GM19397 (cell line): ENCODE measurements around the gene SREBF2.

ENCODE experiments used
- ATAC-seq: cut with Tn5 transposase; IDR thresholded peaks from one replicate; pipeline ENCODE4 v1.9.1; 2021; ENCODE audit warnings: mild to moderate bottlenecking, moderate library complexity; ENCODE audit not compliant: unreplicated experiment

The SREBF2 gene

GRCh38 chr22:41906822-41907221, 73.9 kb downstream of the SREBF2 start:
- no peak for ATAC-seq

DNA sequence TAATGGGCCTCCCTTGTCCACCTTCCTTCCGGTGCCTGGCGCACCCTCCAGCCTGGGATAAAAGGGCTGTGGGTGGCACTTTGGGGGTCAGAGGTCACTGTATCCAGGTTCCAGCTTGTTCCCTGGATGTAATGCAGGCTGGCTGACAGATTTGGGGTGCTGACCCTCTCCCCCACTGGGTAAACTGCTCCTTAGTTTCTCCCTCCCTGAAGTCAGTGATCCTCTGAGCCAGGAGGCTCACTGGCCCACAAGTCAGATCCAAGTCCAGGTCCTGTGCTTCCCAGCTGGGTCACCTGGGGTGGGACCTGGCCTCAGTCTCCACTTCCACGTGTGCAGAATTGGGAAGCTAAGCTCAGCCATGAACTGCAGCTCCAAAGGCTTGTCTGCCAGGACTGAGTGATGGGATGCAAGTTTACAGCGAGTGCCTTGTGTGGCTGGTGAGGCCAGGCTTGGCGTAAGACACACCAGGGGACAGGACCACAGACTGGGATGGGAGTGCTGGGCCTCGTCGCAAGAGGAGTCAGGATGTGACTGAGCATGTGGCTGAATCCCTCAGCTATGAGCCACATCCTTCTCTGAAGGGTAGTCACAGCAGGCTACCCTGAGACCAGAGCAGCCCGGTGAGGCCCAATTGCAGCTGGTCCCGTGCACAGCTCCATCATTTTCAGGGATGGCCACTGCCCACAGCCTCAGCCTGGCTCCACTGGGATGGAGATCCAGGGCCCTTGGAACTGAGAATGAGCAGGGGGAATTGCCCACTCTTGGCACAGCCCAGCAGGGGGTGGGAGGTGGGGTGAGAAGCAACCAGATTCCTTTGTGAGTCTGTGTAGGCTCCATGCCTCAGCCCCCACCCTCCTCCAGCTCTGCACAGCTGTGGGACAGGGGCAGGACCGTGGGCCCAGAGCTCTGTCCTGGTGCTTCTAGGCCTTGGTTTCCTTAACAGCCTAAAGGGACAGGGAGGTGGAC, 74.8 kb downstream of the SREBF2 start:
- ATAC-seq: no peak

DNA sequence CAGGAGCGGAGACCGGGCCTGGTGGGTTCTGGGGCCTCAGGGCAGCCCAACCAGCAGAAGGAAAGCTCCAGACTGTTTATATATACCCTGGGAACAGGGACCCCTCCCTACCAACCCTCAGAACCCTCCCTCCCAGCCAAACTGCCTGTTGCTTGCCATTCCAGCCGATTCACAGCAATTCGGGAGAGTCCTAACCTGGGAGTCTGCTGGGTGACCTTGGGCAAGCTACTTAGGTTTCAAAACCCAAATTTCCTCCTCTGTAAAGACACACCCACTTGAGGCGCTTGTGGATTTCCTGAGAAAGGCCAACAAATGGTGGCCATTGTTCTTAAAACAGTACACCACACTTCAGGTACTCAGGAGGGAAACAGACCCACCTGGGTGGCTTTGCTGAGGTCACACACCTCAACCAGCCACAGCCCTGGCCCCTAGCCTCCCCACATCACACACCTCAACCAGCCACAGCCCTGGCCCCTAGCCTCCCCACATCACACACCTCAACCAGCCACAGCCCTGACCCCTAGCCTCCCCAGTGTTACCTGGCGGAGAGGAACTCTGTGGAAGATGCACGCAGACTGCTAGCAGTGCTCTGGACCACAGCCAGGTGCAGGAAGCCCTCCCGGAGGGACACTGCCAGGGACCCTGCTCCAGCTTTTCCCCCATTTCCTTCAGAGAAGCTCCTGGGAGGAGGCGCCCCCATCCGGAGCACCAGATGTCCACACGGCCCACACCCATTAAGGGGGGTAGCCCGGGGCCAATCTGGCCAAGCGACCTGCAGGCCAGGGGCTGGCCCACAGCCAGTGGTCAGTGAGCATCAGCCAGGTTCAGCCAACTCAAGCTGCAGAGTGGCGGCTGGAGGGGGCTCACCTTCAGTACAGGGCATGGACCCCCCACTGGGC, 75.8 kb downstream of the SREBF2 start:
- no peak for ATAC-seq

DNA sequence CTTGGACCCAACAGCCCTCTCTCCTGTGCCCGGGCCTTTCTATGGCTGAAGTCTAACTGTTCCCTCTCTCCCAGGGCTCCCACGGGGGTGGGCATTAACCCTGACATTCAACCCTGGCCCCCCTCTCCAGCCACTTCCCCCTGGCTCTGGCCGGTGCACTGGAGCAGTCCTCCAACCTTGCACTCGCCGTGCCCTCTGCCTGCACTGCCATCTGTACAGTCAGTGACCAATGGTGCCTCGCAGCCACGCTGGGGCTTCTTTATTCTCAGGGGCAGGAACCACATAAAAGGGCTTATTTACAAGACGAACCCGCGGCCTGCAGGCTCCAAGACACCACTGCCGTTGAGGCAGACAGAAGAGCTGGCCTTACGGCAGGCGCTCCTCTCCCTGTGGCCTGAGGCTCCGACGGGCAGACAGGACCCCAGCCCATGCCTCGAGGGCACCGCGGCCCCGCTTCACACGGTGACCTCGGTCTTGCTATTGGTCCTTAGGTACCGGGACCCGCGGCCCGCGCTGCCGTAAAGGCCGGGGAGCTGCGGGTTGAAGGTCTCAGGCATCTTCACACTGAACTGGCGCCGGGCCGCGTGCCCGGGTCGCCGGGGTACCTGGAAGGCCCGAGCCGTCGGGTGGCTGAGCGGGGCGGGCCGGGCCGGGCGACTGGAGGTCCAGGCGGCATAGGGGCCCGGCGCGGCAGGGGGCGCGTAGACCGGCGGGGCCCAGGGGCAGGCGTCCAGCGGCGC, 76.6 kb downstream of the SREBF2 start:
- no peak for ATAC-seq

DNA sequence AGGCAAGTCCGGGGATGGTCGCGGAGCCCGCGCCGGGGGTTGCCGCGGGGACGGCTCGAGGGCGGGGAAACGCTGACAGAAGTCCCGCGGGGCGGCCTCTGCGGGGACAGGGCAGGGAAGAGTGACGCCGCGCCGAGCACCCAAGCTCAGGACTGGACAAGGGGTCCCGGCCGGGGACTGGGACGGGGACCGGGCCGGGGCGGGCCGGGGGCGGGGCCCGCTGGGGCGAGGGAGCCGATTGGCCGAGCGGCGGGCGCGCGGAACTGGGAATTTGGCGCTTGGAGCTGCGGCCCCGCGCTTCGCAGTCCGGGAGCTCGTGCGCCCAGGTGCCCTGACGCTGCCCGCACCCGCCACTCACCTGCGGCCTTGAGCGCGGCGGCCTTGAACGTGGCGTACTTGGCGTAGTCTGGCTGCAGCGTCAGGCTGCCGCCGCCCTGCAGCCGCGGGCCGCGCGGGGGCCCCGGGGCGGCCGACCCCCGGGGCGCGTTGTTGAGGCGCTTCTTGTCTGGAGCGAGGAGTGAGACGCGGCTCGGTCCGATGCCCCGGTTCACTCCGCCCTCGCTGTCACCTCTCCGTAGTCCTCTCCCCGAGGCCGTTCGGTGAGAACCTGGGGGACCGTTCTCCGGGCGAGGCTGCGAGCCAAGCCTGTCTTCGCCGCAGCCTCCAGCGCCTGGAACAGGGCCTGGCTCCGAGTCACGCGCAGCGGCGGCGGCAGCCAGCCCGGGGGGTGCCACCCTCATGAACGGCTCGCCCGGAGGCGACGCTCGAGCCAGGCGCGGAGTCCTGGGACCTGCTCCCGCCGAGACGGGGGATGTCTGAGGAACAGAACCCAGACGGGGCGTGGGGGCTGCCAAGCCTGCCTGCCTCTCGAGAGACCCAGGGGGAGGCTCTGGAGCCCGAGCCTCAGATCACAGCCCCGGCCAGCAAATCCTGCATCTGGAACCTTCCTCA, 77.4 kb downstream of the SREBF2 start:
- ATAC-seq: no peak

GRCh38 chr22:41911001-41911611, 78.2 kb downstream of the SREBF2 start:
- ATAC-seq: no peak

- ATAC-seq: no peak
These were observed 79.6 kb downstream of the SREBF2 start for GRCh38 chr22:41912338-41913039.

- no peak for ATAC-seq
These were observed 80.3 kb downstream of the SREBF2 start for GRCh38 chr22:41913040-41913719.

- no peak for ATAC-seq
These were observed 81.1 kb downstream of the SREBF2 start for GRCh38 chr22:41913842-41914534.

DNA sequence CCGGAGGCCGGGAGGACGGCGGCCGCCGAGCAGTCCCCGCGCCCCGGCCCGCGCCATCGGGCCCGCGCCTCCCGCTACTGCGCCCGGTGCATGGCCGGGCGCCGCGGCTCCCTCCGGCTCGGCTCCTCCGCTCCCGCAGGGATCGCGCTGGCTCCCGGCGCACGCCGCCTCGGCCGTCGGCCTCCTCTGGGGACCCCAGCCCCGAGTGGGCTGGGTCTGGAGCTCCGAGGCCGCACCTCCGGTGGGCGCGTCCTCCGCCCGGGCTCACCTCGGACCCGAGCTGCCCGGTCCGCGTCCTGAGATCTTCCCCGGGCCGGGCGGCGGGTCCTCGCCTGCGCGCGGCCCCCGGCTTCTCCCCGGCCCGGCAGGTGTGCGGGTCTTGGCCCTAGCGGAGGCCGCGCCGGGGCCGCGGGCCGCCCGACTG, 81.7 kb downstream of the SREBF2 start:
- ATAC-seq: no peak

GRCh38 chr22:41915035-41915785, 82.3 kb downstream of the SREBF2 start, which contains the start of gene SHISA8:
Gene SHISA8 (minus strand): TSS chr22:41915074. CDS start chr22:41914667, 407 bp downstream.
- no peak for ATAC-seq

- ATAC-seq: no peak
These were observed 83.0 kb downstream of the SREBF2 start for GRCh38 chr22:41915786-41916493.

DNA sequence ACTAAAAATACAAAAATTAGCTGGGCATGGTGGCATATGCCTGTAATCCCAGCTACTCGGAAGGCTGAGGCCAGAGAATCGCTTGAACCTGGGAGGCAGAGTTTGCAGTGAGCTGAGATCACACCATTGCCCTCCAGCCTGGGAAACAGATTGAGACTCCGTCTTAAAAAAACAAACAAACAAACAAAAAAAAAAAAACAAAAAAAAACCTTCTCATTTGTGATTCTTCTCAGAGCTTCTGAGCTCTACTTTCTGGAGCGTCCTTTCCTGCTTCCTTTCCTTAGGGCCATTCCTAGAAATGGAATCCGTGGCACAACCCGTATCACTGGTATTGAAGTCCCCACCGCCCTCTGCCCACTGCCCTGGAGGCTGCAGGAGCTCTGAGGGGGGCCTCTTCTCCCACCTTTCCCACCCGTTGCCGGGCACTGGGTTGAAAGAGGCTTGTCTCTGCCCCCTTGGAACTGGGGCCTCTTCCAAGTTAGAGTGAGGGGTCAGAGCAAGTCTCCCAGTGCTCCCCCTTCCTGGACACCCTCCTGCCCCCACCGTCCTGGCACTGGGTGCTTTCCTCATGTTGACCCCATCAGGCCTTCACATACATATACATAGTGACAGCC, 83.9 kb downstream of the SREBF2 start:
- no peak for ATAC-seq

DNA sequence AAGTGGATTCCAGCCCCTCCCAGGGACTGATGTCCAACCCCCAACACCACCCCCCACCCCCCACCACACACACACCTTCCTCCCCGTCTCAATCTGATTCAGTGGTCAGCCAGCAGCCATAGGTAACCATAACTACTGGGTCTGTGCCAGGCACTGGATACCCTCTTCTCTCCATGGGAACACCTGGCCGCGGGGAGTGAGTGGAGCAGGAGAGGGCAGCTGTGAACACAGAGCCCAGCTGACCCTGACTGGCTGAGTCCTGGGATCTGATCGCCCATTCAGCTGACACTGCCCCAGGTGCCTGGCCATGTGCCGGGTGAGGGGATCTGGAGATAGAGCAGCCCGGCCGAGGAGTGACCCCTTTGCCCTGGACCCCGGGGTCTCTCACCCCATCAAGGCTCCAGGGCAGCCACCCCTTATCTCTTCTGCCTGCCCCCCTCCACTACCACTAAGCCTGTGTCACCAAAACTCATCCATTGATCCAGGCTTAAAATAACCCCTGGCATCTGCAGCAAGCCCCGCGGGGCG, 84.5 kb downstream of the SREBF2 start:
- no peak for ATAC-seq
